ENCODE data around the gene CHD6. TPM values are rescaled to one million over a fixed set of nuclear protein-coding genes. Genes with fewer than 3 reads are reported as not detected.

CHD6 gene
- total RNA-seq, 1 experiment from 2014 or later, result 98.5 TPM

DNA sequence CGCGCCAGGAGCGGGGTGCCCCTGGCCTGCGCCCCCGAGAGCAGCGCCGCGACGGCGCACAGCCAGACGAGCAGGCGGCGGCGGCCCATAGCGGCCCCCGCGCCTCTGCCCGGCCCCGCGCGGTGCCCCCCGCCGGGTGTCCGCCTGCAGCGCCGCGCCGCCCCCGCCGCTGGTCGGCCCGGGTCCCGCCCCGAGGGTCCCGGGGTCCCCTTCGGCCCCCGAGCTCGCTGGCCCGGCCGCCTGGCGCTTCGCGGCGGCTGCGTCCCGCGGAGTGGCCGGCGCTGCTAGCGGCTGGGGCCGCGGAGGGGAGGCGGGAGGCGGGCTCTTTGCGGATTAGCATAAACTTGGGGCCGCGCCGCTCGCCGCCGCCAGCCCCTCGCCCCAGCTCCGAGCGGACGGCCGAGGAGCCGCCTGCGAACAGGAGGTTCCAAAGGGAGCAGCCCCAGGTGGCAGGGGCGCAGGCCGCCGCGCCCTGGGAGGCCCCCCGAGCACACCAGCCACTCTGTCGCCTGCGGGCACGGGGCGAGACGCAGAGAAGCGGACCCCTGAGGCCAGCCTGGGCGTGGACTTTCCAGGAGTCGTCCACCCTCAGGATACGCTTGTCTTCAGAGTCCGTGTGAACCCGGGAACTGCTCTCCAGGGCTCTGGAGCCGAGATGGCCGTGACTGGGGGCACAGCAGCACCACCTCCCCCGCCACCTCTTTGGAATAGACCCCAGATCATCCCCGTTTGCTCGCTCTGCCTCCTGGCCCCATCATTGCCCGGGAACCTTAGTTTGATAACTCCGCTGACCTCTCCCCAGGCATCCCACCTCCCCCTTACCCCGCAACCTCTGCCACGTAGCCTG is 251.4 kb downstream of the CHD6 start, which contains the start of gene EMILIN3:
TSS of gene EMILIN3 (minus strand) at position 273 of the 847 bp plus-strand sequence. CDS start at position 89, 184 bp downstream.
- Mint-ChIP-seq H3K9me3 (ENCODE audit: low read depth, unreplicated experiment) (no peaks in the 10 kb centered on the region), H3K27ac (ENCODE audit: unreplicated experiment) (no peak within 1 kb of the TSS), H3K4me1 (ENCODE audit: low read depth, unreplicated experiment) (no peaks in the 10 kb centered on the region), H3K36me3 (ENCODE audit: insufficient read depth, unreplicated experiment) (peaks cover 4% of the 10 kb centered on the region), H3K4me3 (ENCODE audit: low read depth, unreplicated experiment) (peak within 1 kb of the TSS; percentile 16), H3K27me3 (ENCODE audit: unreplicated experiment) (peaks cover 88% of the 10 kb centered on the region)
- DNase-seq, result no peak
- BruUV-seq (replicated peaks), result no TSS peak
- intact Hi-C loops (cut with micrococcal nuclease; ENCODE audit: unreplicated experiment), result no loop called here
- CTCF ChIA-PET, result no interaction called here
- TF ChIP-seq CTCF (IDR thresholded peaks at IDR 0.05; ENCODE audit: unreplicated experiment), result no peak

DNA sequence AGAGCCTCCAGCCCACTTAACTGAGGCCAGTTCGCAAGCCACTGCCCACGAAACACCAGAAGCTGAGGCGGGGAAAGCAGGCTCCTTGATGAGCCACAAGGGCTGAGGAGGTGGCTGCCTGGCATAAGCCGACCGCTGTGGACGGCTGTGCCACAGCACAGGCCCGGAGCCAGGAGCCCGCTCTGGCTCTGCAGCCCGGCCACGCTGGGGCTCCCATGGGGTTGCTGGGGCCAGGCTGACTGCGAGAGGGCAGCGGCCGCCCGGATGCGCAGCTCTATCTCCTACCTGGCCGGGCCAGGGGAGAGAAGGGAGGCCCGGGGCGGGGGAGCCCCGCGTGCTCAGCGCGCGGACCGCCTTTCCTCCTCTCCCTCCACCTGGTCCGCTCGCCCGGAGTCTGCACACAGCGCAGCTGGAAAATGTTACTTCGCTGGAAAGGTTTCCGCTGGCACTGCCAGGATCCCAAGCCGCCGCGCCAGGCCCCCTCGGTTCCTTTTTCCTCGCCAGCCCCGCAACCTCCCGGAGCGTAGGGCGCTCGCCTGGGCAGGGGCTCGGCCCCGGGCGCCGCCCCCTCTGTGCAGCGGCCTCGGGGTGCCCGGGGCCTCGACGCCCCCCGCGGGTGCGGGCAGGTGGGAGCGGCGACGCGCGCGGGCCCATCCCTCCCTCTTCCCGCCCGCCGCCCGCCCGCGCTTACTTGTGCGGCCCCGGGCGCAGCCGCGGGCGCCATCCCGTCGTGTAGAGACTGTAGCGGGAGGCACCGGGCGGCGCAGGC is 252.2 kb downstream of the CHD6 start:
- Mint-ChIP-seq H3K27me3 (ENCODE audit: unreplicated experiment) (peaks cover 80% of the 10 kb centered on the region), H3K36me3 (ENCODE audit: insufficient read depth, unreplicated experiment) (peaks cover 4% of the 10 kb centered on the region), H3K4me3 (ENCODE audit: low read depth, unreplicated experiment) (no peak overlapping the region), H3K4me1 (ENCODE audit: low read depth, unreplicated experiment) (no peaks in the 10 kb centered on the region), H3K27ac (ENCODE audit: unreplicated experiment) (no peak overlapping the region), H3K9me3 (ENCODE audit: low read depth, unreplicated experiment) (no peaks in the 10 kb centered on the region)
- no peak for TF ChIP-seq CTCF (IDR thresholded peaks at IDR 0.05; ENCODE audit: unreplicated experiment)
- CTCF ChIA-PET, result no interaction called here
- no TSS peak for BruUV-seq (replicated peaks)
- DNase-seq, result no peak
- intact Hi-C loops (cut with micrococcal nuclease; ENCODE audit: unreplicated experiment), result no loop called here

DNA sequence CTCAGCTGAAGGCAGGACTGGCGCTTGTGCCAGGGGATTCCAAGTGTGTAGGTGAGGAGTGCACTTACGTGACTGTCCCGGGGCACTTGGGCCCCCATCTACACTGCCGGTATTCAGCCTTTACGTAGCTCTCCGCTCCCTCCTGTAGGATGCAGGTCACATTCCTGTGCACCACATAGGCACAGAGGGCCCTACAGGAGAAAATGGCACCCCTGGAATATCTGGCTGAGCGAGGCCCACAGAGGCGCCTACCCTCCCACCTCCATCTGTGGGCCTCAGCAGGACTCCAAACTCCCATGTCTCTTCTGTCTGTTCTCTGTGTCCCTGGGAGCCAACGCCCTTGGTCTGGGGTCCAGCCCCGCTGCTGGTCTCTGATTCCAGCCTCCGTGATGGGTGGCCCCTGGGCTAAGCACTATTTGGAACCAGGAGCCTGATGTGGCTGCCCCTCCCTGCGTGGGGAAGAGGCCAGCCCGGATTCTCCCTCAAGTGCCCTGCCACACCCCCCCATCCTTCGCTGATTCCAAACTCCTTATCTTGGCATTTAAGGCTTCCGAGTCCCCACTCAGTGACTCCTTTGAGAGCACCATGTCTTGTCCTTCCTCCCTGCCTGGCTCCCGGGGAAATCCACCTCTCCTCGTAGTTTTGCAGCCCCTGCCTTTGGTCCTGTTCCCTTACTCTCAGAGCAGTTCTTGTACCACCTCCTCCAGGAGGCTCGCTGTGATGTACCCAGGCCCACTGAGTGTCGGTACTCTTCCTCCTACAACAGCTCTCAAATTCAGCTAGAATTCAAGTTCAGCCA is 253.0 kb downstream of the CHD6 start:
- Mint-ChIP-seq H3K36me3 (ENCODE audit: insufficient read depth, unreplicated experiment) (peaks cover 4% of the 10 kb centered on the region), H3K27ac (ENCODE audit: unreplicated experiment) (no peak overlapping the region), H3K27me3 (ENCODE audit: unreplicated experiment) (peaks cover 72% of the 10 kb centered on the region), H3K4me1 (ENCODE audit: low read depth, unreplicated experiment) (no peaks in the 10 kb centered on the region), H3K9me3 (ENCODE audit: low read depth, unreplicated experiment) (no peaks in the 10 kb centered on the region), H3K4me3 (ENCODE audit: low read depth, unreplicated experiment) (no peak overlapping the region)
- DNase-seq, result no peak
- intact Hi-C loops (cut with micrococcal nuclease; ENCODE audit: unreplicated experiment), result no loop called here
- no peak for TF ChIP-seq CTCF (IDR thresholded peaks at IDR 0.05; ENCODE audit: unreplicated experiment)
- CTCF ChIA-PET, result interaction anchor here (0.6 kb wide), 1 partner anchor 25 kb away, joined by 10 read pairs; no protein-coding TSS in a partner anchor
- BruUV-seq (replicated peaks), result no TSS peak

DNA sequence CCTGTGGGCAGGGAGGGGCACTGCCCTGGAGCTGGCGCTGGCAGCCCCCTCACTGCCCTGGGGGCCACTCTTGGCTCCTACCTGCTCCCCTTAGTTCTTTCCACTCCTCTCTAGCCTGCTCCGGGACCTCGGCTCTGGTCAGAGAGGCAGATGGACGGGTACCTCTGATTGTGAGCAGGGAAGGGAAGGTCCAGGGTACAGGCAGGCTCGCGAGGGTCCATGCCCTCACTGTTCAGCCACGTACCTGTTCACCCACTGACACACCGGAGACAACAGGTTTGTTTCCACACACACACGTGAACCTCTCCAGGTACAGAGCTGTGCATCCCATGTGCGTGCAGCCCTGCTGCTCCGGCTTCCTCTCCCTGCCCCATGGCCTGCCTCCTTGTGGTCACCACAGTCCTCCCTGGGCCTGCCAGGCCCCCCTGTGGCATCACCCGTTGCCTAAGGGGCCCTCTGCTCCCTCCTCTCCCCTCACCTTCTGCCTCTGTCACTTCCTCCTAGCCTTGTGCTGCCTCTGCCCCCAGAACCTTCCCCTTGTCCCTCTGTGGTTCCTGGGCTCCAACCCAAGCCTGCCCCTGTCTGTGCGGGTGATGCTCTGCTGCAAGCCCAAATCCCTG is 253.8 kb downstream of the CHD6 start:
- CTCF ChIA-PET, result no interaction called here
- Mint-ChIP-seq H3K4me1 (ENCODE audit: low read depth, unreplicated experiment) (no peaks in the 10 kb centered on the region), H3K4me3 (ENCODE audit: low read depth, unreplicated experiment) (no peak overlapping the region), H3K9me3 (ENCODE audit: low read depth, unreplicated experiment) (no peaks in the 10 kb centered on the region), H3K27me3 (ENCODE audit: unreplicated experiment) (peaks cover 64% of the 10 kb centered on the region), H3K27ac (ENCODE audit: unreplicated experiment) (no peak overlapping the region), H3K36me3 (ENCODE audit: insufficient read depth, unreplicated experiment) (peaks cover 4% of the 10 kb centered on the region)
- BruUV-seq (replicated peaks), result no TSS peak
- intact Hi-C loops (cut with micrococcal nuclease; ENCODE audit: unreplicated experiment), result no loop called here
- DNase-seq, result no peak
- no peak for TF ChIP-seq CTCF (IDR thresholded peaks at IDR 0.05; ENCODE audit: unreplicated experiment)

All from Calu3 (cell line).